ENCODE results near the gene YIPF7.

The YIPF7 gene

DNA sequence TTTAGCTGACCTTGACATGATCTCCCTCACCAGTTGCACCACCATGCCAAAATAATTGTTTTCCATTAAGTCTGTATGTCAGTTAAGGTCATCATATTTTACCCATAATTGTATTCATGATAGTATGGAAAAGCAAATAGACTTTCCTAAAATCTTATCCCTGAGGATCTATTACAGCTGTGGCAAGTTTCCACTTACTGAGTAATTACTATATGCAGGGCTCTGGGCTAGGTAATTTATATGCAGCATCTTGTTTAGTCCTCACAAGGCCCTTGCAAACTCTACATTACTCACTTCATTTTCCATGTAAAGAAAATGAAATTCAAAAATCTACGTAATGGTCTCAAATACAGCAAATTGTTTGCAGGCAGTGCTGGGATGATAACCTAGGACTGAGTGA lies 34.8 kb downstream of the YIPF7 start:
- no peak for DNase-seq (ENCODE audit: low spot score)

- DNase-seq (ENCODE audit: low spot score), result no peak
These were observed 68.0 kb downstream of the YIPF7 start for GRCh38 chr4:44583393-44583792.

DNA sequence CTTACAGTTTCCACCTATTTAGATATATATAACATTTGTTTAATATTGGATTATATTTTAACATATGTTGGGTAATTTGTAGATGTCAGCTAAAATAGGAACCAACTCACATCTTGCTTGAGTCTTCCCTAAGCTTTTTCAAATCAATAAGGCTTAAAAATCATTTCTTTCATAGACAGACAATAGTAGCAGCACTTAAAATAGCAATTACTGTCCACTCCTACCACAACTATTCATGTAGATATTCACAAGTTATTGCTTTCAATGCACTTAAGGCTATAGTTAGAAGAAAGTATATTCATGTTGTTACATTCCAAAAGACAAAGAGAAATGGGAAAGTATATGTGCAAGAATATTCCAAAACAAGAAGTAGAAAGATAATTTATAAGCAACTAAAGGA lies 71.2 kb downstream of the YIPF7 start:
- DNase-seq (ENCODE audit: low spot score), result no peak

GRCh38 chr4:44578954-44579353 lies 72.5 kb downstream of the YIPF7 start:
- no peak for DNase-seq (ENCODE audit: low spot score)

All from LoVo (cell line).